Measurements from ENCODE around the gene EXOC6B. TPM values are rescaled to one million over a fixed set of nuclear protein-coding genes. Genes with fewer than 3 reads are reported as not detected.

The EXOC6B gene
- total RNA-seq, 1 donor from 2014 or later: 35.2 TPM

- H3K36me3 ChIP-seq: no peaks in the 10 kb centered on the region
- ATAC-seq (no peak), DNase-seq (no peak)
- no peaks in the 10 kb centered on the region for H3K27me3 ChIP-seq
- peaks cover 5% of the 10 kb centered on the region for H3K4me1 ChIP-seq
- H3K9me3 ChIP-seq: no peaks in the 10 kb centered on the region
- intact Hi-C loops (cut with DNase I): no loop called here
- TF ChIP-seq, protein P1, sequence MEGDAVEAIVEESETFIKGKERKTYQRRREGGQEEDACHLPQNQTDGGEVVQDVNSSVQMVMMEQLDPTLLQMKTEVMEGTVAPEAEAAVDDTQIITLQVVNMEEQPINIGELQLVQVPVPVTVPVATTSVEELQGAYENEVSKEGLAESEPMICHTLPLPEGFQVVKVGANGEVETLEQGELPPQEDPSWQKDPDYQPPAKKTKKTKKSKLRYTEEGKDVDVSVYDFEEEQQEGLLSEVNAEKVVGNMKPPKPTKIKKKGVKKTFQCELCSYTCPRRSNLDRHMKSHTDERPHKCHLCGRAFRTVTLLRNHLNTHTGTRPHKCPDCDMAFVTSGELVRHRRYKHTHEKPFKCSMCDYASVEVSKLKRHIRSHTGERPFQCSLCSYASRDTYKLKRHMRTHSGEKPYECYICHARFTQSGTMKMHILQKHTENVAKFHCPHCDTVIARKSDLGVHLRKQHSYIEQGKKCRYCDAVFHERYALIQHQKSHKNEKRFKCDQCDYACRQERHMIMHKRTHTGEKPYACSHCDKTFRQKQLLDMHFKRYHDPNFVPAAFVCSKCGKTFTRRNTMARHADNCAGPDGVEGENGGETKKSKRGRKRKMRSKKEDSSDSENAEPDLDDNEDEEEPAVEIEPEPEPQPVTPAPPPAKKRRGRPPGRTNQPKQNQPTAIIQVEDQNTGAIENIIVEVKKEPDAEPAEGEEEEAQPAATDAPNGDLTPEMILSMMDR (IDR thresholded peaks at IDR 0.05): no peak
- H3K27ac ChIP-seq: no peak overlapping the region
- no peak overlapping the region for H3K4me3 ChIP-seq
Observed at GRCh38 chr2:72822794-72823193, 3.0 kb downstream of the EXOC6B start.

- DNase-seq: no peak
- Histone ChIP-seq H3K4me1 (peaks cover 5% of the 10 kb centered on the region), H3K36me3 (no peaks in the 10 kb centered on the region), H3K27me3 (no peaks in the 10 kb centered on the region), H3K9me3 (no peaks in the 10 kb centered on the region), H3K4me3 (no peak overlapping the region), H3K27ac (no peak overlapping the region)
- ATAC-seq: no peak
- TF ChIP-seq, protein P1 (IDR thresholded peaks at IDR 0.05): no peak
- intact Hi-C loops (cut with DNase I): no loop called here
Observed at GRCh38 chr2:72821983-72822382, 3.9 kb downstream of the EXOC6B start.

GRCh38 chr2:72821118-72821517 is 4.7 kb downstream of the EXOC6B start:
- Histone ChIP-seq H3K9me3 (no peaks in the 10 kb centered on the region), H3K36me3 (no peaks in the 10 kb centered on the region), H3K27ac (no peak overlapping the region), H3K27me3 (no peaks in the 10 kb centered on the region), H3K4me3 (no peak overlapping the region), H3K4me1 (peaks cover 5% of the 10 kb centered on the region)
- no peak for ATAC-seq
- TF ChIP-seq, protein P1 (IDR thresholded peaks at IDR 0.05): no peak
- intact Hi-C loops (cut with DNase I): no loop called here
- no peak for DNase-seq

GRCh38 chr2:72819501-72819900 is 6.3 kb downstream of the EXOC6B start:
- DNase-seq (no peak), ATAC-seq (no peak)
- TF ChIP-seq, protein P1 (IDR thresholded peaks at IDR 0.05): no peak
- peaks cover 5% of the 10 kb centered on the region for H3K4me1 ChIP-seq
- intact Hi-C loops (cut with DNase I): no loop called here
- H3K27ac ChIP-seq: no peak overlapping the region
- no peak overlapping the region for H3K4me3 ChIP-seq
- no peaks in the 10 kb centered on the region for H3K27me3 ChIP-seq
- no peaks in the 10 kb centered on the region for H3K9me3 ChIP-seq
- no peaks in the 10 kb centered on the region for H3K36me3 ChIP-seq

GRCh38 chr2:72815655-72816278 is 10.1 kb downstream of the EXOC6B start:
- ATAC-seq (no peak), DNase-seq (no peak)
- intact Hi-C loops (cut with DNase I): no loop called here
- Histone ChIP-seq H3K4me1 (no peaks in the 10 kb centered on the region), H3K27ac (no peak overlapping the region), H3K27me3 (no peaks in the 10 kb centered on the region), H3K9me3 (no peaks in the 10 kb centered on the region), H3K4me3 (no peak overlapping the region), H3K36me3 (no peaks in the 10 kb centered on the region)
- TF ChIP-seq, protein P1 (IDR thresholded peaks at IDR 0.05): no peak

DNA sequence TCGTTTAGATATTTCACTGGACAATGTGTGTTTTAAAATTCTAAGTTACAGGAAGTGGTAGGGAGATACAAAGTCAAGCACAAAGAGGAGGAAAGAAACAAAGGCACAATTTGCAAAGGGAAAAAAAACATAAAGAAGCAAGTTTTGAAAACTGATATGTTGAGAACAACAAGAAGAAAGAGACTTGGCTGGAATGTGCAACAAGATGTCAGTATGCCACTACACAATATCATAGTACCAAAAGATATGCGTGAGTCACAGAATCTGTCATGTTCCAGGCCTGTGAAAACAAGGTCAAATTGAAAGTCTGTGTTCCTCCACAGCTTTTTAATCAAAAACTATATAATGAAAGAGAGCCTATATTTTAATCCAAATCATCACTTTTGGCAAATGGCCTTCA is 12.0 kb downstream of the EXOC6B start:
- H3K36me3 ChIP-seq: no peaks in the 10 kb centered on the region
- no peaks in the 10 kb centered on the region for H3K27me3 ChIP-seq
- intact Hi-C loops (cut with DNase I): no loop called here
- DNase-seq: no peak
- H3K4me1 ChIP-seq: no peaks in the 10 kb centered on the region
- no peak overlapping the region for H3K27ac ChIP-seq
- H3K4me3 ChIP-seq: no peak overlapping the region
- peaks cover 5% of the 10 kb centered on the region for H3K9me3 ChIP-seq
- ATAC-seq: no peak
- TF ChIP-seq, protein P1 (IDR thresholded peaks at IDR 0.05): no peak

Measured in upper lobe of right lung (tissue), 1 donor.